WERI-Rb-1 (cell line): Measurements from ENCODE around the gene TBC1D5.

Experiments used
- DNase-seq: peaks from one replicate; pipeline ENCODE4 v3.0.0-alpha.2; 2020
- H3K27ac ChIP-seq: fragments of 250-450 bp; sonication (Bioruptor Pico); 2 replicates; pipeline ENCODE4 v1.5.1; 2020; ENCODE audit warnings: mild to moderate bottlenecking, moderate library complexity
- H3K27me3 ChIP-seq: fragments of 250-450 bp; sonication (Bioruptor Pico); 2 replicates; pipeline ENCODE4 v1.5.1; 2021; ENCODE audit warnings: mild to moderate bottlenecking, low read depth, moderate library complexity; ENCODE audit not compliant: insufficient read depth, severe bottlenecking
- H3K36me3 ChIP-seq: fragments of 250-450 bp; sonication (Bioruptor Pico); 2 replicates; pipeline ENCODE4 v1.5.1; 2020; ENCODE audit warnings: mild to moderate bottlenecking, moderate library complexity
- H3K4me3 ChIP-seq: 2 replicates; pipeline ENCODE4 v1.5.1; 2011; ENCODE audit warnings: low read depth, mild to moderate bottlenecking, control low read depth, low read length
- H3K9me3 ChIP-seq: fragments of 250-450 bp; sonication (Bioruptor Pico); 2 replicates; pipeline ENCODE4 v1.5.1; 2021; ENCODE audit warnings: mild to moderate bottlenecking, moderate library complexity; ENCODE audit not compliant: severe bottlenecking
- CTCF ChIP-seq: IDR thresholded peaks from 2 replicates; pipeline ENCODE4 v1.5.1; 2011; ENCODE audit warnings: low read depth, mild to moderate bottlenecking, control low read depth, inconsistent platforms, low read length

TBC1D5 gene

GRCh38 chr3:17589888-17590287 lies 152.5 kb downstream of the TBC1D5 start:
- H3K4me3 ChIP-seq: no peak overlapping the region
- TF ChIP-seq CTCF: no peak
- H3K36me3 ChIP-seq: no peaks in the 10 kb centered on the region
- H3K27ac ChIP-seq: no peak overlapping the region
- no peak for DNase-seq
- H3K9me3 ChIP-seq: peaks cover 7% of the 10 kb centered on the region
- H3K27me3 ChIP-seq: no peaks in the 10 kb centered on the region

- Histone ChIP-seq H3K9me3 (peaks cover 7% of the 10 kb centered on the region), H3K27me3 (no peaks in the 10 kb centered on the region), H3K4me3 (no peak overlapping the region), H3K27ac (no peak overlapping the region), H3K36me3 (no peaks in the 10 kb centered on the region)
- DNase-seq: no peak
- no peak for TF ChIP-seq CTCF
These were observed 154.0 kb downstream of the TBC1D5 start for GRCh38 chr3:17588422-17588821.

GRCh38 chr3:17585394-17586325 lies 156.8 kb downstream of the TBC1D5 start:
- DNase-seq: no peak
- H3K4me3 ChIP-seq: no peak overlapping the region
- H3K27me3 ChIP-seq: no peaks in the 10 kb centered on the region
- peaks cover 6% of the 10 kb centered on the region for H3K9me3 ChIP-seq
- no peaks in the 10 kb centered on the region for H3K36me3 ChIP-seq
- H3K27ac ChIP-seq: no peak overlapping the region
- TF ChIP-seq CTCF: no peak

- TF ChIP-seq CTCF: no peak
- Histone ChIP-seq H3K36me3 (no peaks in the 10 kb centered on the region), H3K9me3 (no peaks in the 10 kb centered on the region), H3K27me3 (no peaks in the 10 kb centered on the region), H3K27ac (no peak overlapping the region), H3K4me3 (no peak overlapping the region)
- DNase-seq: no peak
These were observed 158.4 kb downstream of the TBC1D5 start for GRCh38 chr3:17584066-17584465.

- H3K9me3 ChIP-seq: no peaks in the 10 kb centered on the region
- no peaks in the 10 kb centered on the region for H3K27me3 ChIP-seq
- no peak overlapping the region for H3K4me3 ChIP-seq
- H3K27ac ChIP-seq: no peak overlapping the region
- TF ChIP-seq CTCF: no peak
- no peaks in the 10 kb centered on the region for H3K36me3 ChIP-seq
- DNase-seq: no peak
These were observed 158.9 kb downstream of the TBC1D5 start for GRCh38 chr3:17583530-17583929.
